ENCODE results near the gene PTPRG.
A peak's percentile ranks its signal among the peaks of the same experiment; 100 is the strongest.

PTPRG gene

DNA sequence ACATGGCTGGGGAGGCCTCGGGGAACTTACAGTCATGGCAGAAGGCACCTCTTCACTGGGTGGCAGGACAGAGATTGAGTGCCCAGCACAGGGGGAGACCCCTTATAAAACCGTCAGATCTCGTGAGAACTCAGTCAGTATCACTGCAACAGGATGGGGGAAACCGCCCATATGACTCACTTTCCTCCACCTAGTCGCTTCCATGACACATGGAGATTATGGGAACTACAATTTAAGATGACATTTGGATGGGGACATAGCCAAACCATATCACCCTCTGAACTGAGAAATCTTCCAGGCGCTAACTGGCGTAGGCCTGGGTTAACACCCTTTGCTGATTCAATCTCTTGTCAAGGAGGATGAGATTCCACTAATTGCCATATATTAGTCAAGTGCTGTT, 419.7 kb downstream of the PTPRG start:
- H2AFZ ChIP-seq (ENCODE audit: insufficient read depth, low read length, poor library complexity): no peak overlapping the region
- H2BK12ac ChIP-seq (ENCODE audit: low read length): no peak overlapping the region
- H3K9me3 ChIP-seq (ENCODE audit: insufficient read depth, low read depth, low read length): no peaks in the 10 kb centered on the region
- no peaks in the 10 kb centered on the region for H3K79me1 ChIP-seq (ENCODE audit: low read length)
- peaks cover 0 to 2% of the 10 kb centered on the region in 2 experiments for H3K4me1 ChIP-seq (ENCODE audit: control insufficient read depth in 1 of 2, insufficient read depth in 2 of 2, low read length in 2 of 2)
- no peak overlapping the region for H4K8ac ChIP-seq (ENCODE audit: low read depth, low read length)
- no peak overlapping the region for H3K23ac ChIP-seq (ENCODE audit: low read length)
- H3K36me3 ChIP-seq (ENCODE audit: control insufficient read depth in 1 of 2, insufficient read depth in 2 of 2, low read length in 2 of 2): no peaks in the 10 kb centered on the region
- no peak overlapping the region for H3K14ac ChIP-seq (ENCODE audit: low read length)
- H3K27ac ChIP-seq (ENCODE audit: low read depth, low read length): no peak overlapping the region
- H3K79me2 ChIP-seq (ENCODE audit: control insufficient read depth, insufficient read depth, low read length, poor library complexity): no peaks in the 10 kb centered on the region
- WGBS (ENCODE audit: extremely low coverage, insufficient coverage, insufficient read length): no CpG with 5 or more reads among the region's 7 CpGs
- H4K12ac ChIP-seq (ENCODE audit: low read depth, low read length): no peak overlapping the region
- no peak overlapping the region for H4K91ac ChIP-seq (ENCODE audit: low read depth, low read length)
- H2AK5ac ChIP-seq (ENCODE audit: low read length): no peak overlapping the region
- no peak for DNase-seq
- H3K9ac ChIP-seq (ENCODE audit: low read length): no peak overlapping the region
- no peak overlapping the region for H2BK120ac ChIP-seq (ENCODE audit: insufficient read depth, low read length, poor library complexity)
- no peak overlapping the region for H2BK5ac ChIP-seq (ENCODE audit: low read depth, low read length, poor library complexity)
- no peaks in the 10 kb centered on the region for H3K27me3 ChIP-seq (ENCODE audit: insufficient read depth, low read length)
- H3K4ac ChIP-seq (ENCODE audit: low read depth, low read length): no peak overlapping the region
- H3K4me2 ChIP-seq (ENCODE audit: low read length): no peak overlapping the region
- no peak overlapping the region for H3K4me3 ChIP-seq (ENCODE audit: low read depth, low read length)
- no peak overlapping the region for H3K18ac ChIP-seq (ENCODE audit: low read length)

DNA sequence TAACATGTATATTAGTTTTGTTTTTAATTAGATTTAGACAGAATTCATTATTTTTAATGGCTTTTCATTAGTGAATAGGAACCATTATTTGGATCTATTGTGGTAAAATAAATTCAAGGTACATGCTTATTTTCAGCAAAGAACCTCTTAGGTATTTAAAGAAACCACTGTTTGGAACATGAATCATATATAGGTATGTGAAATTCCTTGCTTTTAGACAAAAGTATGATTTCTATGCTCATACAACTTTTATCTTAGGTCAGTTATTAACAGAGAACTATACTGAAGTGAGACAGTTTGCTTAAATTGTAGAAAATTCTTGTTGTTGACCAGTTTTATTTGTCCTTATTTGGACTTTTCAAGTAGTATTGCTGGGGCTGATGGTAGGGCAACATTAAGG, 422.1 kb downstream of the PTPRG start:
- no peak overlapping the region for H4K12ac ChIP-seq (ENCODE audit: low read depth, low read length)
- H3K4me2 ChIP-seq (ENCODE audit: low read length): no peak overlapping the region
- no peaks in the 10 kb centered on the region for H3K27me3 ChIP-seq (ENCODE audit: insufficient read depth, low read length)
- H3K18ac ChIP-seq (ENCODE audit: low read length): no peak overlapping the region
- no peak overlapping the region for H2BK120ac ChIP-seq (ENCODE audit: insufficient read depth, low read length, poor library complexity)
- H3K9ac ChIP-seq (ENCODE audit: low read length): no peak overlapping the region
- H4K8ac ChIP-seq (ENCODE audit: low read depth, low read length): no peak overlapping the region
- no peaks in the 10 kb centered on the region for H3K79me1 ChIP-seq (ENCODE audit: low read length)
- no peaks in the 10 kb centered on the region for H3K36me3 ChIP-seq (ENCODE audit: control insufficient read depth in 1 of 2, insufficient read depth in 2 of 2, low read length in 2 of 2)
- no peak overlapping the region for H3K23ac ChIP-seq (ENCODE audit: low read length)
- no peak overlapping the region for H2BK5ac ChIP-seq (ENCODE audit: low read depth, low read length, poor library complexity)
- H3K79me2 ChIP-seq (ENCODE audit: control insufficient read depth, insufficient read depth, low read length, poor library complexity): no peaks in the 10 kb centered on the region
- H4K91ac ChIP-seq (ENCODE audit: low read depth, low read length): no peak overlapping the region
- no peak overlapping the region for H2AFZ ChIP-seq (ENCODE audit: insufficient read depth, low read length, poor library complexity)
- no peak overlapping the region for H2BK12ac ChIP-seq (ENCODE audit: low read length)
- peak in 1 of 2 donors; percentile 66 for DNase-seq
- no peak overlapping the region for H3K4ac ChIP-seq (ENCODE audit: low read depth, low read length)
- no peak overlapping the region for H2AK5ac ChIP-seq (ENCODE audit: low read length)
- no peak overlapping the region for H3K14ac ChIP-seq (ENCODE audit: low read length)
- H3K4me1 ChIP-seq (ENCODE audit: control insufficient read depth in 1 of 2, insufficient read depth in 2 of 2, low read length in 2 of 2): peaks cover 0 to 2% of the 10 kb centered on the region in 2 experiments
- no peak overlapping the region for H3K4me3 ChIP-seq (ENCODE audit: low read depth, low read length)
- no peak overlapping the region for H3K27ac ChIP-seq (ENCODE audit: low read depth, low read length)
- no peaks in the 10 kb centered on the region for H3K9me3 ChIP-seq (ENCODE audit: insufficient read depth, low read depth, low read length)

DNA sequence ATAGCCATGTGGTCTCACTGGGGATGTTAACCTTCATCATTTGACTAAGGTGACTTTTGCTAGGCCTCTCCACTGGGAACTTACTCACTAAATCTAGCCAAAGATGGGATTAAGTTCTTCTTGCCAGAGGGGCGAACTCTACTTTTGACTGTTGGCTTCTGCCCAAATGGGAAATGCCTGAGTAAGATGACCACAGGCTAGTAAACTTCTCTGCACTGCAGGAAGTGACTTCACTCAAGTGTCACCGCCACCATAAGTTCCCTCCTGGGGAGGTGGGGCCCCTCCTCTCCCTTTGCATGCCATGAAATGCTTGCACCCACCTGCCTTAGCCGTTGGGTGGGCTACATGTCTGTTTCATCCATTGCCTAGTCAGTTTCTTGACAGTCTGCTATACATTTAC, 423.6 kb downstream of the PTPRG start:
- Histone ChIP-seq H2BK12ac (ENCODE audit: low read length) (no peak overlapping the region), H3K4me1 (ENCODE audit: control insufficient read depth in 1 of 2, insufficient read depth in 2 of 2, low read length in 2 of 2) (no peaks in the 10 kb centered on the region), H3K36me3 (ENCODE audit: control insufficient read depth in 1 of 2, insufficient read depth in 2 of 2, low read length in 2 of 2) (no peaks in the 10 kb centered on the region), H3K27me3 (ENCODE audit: insufficient read depth, low read length) (no peaks in the 10 kb centered on the region), H2AK5ac (ENCODE audit: low read length) (no peak overlapping the region), H2AFZ (ENCODE audit: insufficient read depth, low read length, poor library complexity) (no peak overlapping the region), H2BK5ac (ENCODE audit: low read depth, low read length, poor library complexity) (no peak overlapping the region), H3K27ac (ENCODE audit: low read depth, low read length) (no peak overlapping the region), H3K23ac (ENCODE audit: low read length) (no peak overlapping the region), H3K18ac (ENCODE audit: low read length) (no peak overlapping the region), H3K14ac (ENCODE audit: low read length) (no peak overlapping the region), H3K4me2 (ENCODE audit: low read length) (no peak overlapping the region), H3K9me3 (ENCODE audit: insufficient read depth, low read depth, low read length) (no peaks in the 10 kb centered on the region), H4K12ac (ENCODE audit: low read depth, low read length) (no peak overlapping the region), H3K79me2 (ENCODE audit: control insufficient read depth, insufficient read depth, low read length, poor library complexity) (no peaks in the 10 kb centered on the region), H3K4ac (ENCODE audit: low read depth, low read length) (no peak overlapping the region), H3K79me1 (ENCODE audit: low read length) (no peaks in the 10 kb centered on the region), H4K8ac (ENCODE audit: low read depth, low read length) (no peak overlapping the region), H3K4me3 (ENCODE audit: low read depth, low read length) (no peak overlapping the region), H3K9ac (ENCODE audit: low read length) (no peak overlapping the region), H2BK120ac (ENCODE audit: insufficient read depth, low read length, poor library complexity) (no peak overlapping the region), H4K91ac (ENCODE audit: low read depth, low read length) (no peak overlapping the region)
- no peak for DNase-seq
- no CpG with 5 or more reads among the region's 3 CpGs for WGBS (ENCODE audit: extremely low coverage, insufficient coverage, insufficient read length)

DNA sequence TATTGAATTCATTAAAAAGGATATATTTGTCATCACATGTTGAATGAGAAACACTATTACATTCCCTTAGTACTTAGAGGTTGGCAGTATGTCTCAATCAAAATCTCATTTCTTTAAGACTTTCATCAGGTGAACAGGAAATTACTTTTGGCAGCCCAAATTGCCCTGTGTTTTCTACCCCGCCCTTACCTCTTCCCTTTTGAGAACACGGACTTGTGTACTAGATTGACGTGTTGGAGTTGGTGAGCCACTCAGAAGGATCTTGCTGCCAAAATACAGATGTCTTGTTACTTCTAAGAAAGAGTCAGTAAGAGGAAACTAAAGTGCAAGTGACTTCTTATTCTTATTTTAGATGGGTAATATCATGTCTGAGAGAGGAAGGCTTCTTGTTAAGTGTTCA, 425.1 kb downstream of the PTPRG start:
- Histone ChIP-seq H3K79me2 (ENCODE audit: control insufficient read depth, insufficient read depth, low read length, poor library complexity) (no peaks in the 10 kb centered on the region), H3K23ac (ENCODE audit: low read length) (no peak overlapping the region), H3K9me3 (ENCODE audit: insufficient read depth, low read depth, low read length) (no peaks in the 10 kb centered on the region), H3K14ac (ENCODE audit: low read length) (no peak overlapping the region), H2BK5ac (ENCODE audit: low read depth, low read length, poor library complexity) (no peak overlapping the region), H3K4me1 (ENCODE audit: control insufficient read depth in 1 of 2, insufficient read depth in 2 of 2, low read length in 2 of 2) (no peaks in the 10 kb centered on the region), H3K4me2 (ENCODE audit: low read length) (no peak overlapping the region), H4K12ac (ENCODE audit: low read depth, low read length) (no peak overlapping the region), H4K91ac (ENCODE audit: low read depth, low read length) (no peak overlapping the region), H3K4ac (ENCODE audit: low read depth, low read length) (no peak overlapping the region), H3K27me3 (ENCODE audit: insufficient read depth, low read length) (no peaks in the 10 kb centered on the region), H4K8ac (ENCODE audit: low read depth, low read length) (no peak overlapping the region), H3K9ac (ENCODE audit: low read length) (no peak overlapping the region), H3K4me3 (ENCODE audit: low read depth, low read length) (no peak overlapping the region), H2AFZ (ENCODE audit: insufficient read depth, low read length, poor library complexity) (no peak overlapping the region), H3K79me1 (ENCODE audit: low read length) (no peaks in the 10 kb centered on the region), H2BK120ac (ENCODE audit: insufficient read depth, low read length, poor library complexity) (no peak overlapping the region), H2BK12ac (ENCODE audit: low read length) (no peak overlapping the region), H3K18ac (ENCODE audit: low read length) (no peak overlapping the region), H3K36me3 (ENCODE audit: control insufficient read depth in 1 of 2, insufficient read depth in 2 of 2, low read length in 2 of 2) (no peaks in the 10 kb centered on the region), H2AK5ac (ENCODE audit: low read length) (no peak overlapping the region), H3K27ac (ENCODE audit: low read depth, low read length) (no peak overlapping the region)
- WGBS (ENCODE audit: extremely low coverage, insufficient coverage, insufficient read length): no CpG with 5 or more reads among the region's 3 CpGs
- DNase-seq: no peak
